H9 (cell line): ENCODE results near the gene CEP131. TPM values are rescaled to one million over a fixed set of nuclear protein-coding genes. Genes with fewer than 3 reads are reported as not detected.

Experiments
- DNase-seq: peaks from one replicate; pipeline ENCODE4 v3.0.0-alpha.2; 2017
- H2AFZ ChIP-seq: one replicate; pipeline ENCODE4 v1.6.1; 2013; ENCODE audit warnings: mild to moderate bottlenecking, low read length, control low read depth, moderate library complexity
- H2AK5ac ChIP-seq: 2 replicates; pipeline ENCODE4 v1.6.1; 2013; ENCODE audit warnings: low read length, control low read depth, mixed read lengths; ENCODE audit not compliant: insufficient read length
- H2BK120ac ChIP-seq: one replicate; pipeline ENCODE4 v1.6.1; 2013; ENCODE audit warnings: low read depth, mild to moderate bottlenecking, low read length, control low read depth, inconsistent platforms; ENCODE audit not compliant: poor library complexity, severe bottlenecking
- H2BK12ac ChIP-seq: 2 replicates; pipeline ENCODE4 v1.6.1; 2013; ENCODE audit warnings: low read length, control low read depth, mixed read lengths, low read depth; ENCODE audit not compliant: insufficient read length
- H2BK15ac ChIP-seq: 2 replicates; pipeline ENCODE4 v1.6.1; 2013; ENCODE audit warnings: low read depth, low read length, control low read depth
- H2BK20ac ChIP-seq: one replicate; pipeline ENCODE4 v1.6.1; 2013; ENCODE audit warnings: low read depth, mild to moderate bottlenecking, low read length, control low read depth, inconsistent platforms; ENCODE audit not compliant: poor library complexity, severe bottlenecking
- H2BK5ac ChIP-seq: 2 replicates; pipeline ENCODE4 v1.6.1; 2013; ENCODE audit warnings: low read length, control low read depth, mixed read lengths; ENCODE audit not compliant: insufficient read length
- H3K14ac ChIP-seq: 2 replicates; pipeline ENCODE4 v1.6.1; 2013; ENCODE audit warnings: low read length, control low read depth; ENCODE audit not compliant: insufficient read depth
- H3K18ac ChIP-seq: 2 replicates; pipeline ENCODE4 v1.6.1; 2013; ENCODE audit warnings: low read depth, mild to moderate bottlenecking, mixed read lengths, low read length, control low read depth; ENCODE audit not compliant: insufficient read length
- H3K23ac ChIP-seq: 2 replicates; pipeline ENCODE4 v1.6.1; 2013; ENCODE audit warnings: low read length, control low read depth, mixed read lengths, low read depth; ENCODE audit not compliant: insufficient read length
- H3K23me2 ChIP-seq: 2 replicates; pipeline ENCODE4 v1.6.1; 2013; ENCODE audit warnings: low read depth, mild to moderate bottlenecking, mixed read lengths, low read length, control low read depth; ENCODE audit not compliant: insufficient read length, poor library complexity, severe bottlenecking
- H3K27ac ChIP-seq: 2 replicates; pipeline ENCODE4 v1.5.1; 2013; ENCODE audit warnings: low read length, control low read depth, mixed read lengths, low read depth; ENCODE audit not compliant: insufficient read length
- H3K27me3 ChIP-seq: 2 replicates; pipeline ENCODE4 v1.6.1; 2013; ENCODE audit warnings: low read length, control low read depth, inconsistent platforms; ENCODE audit not compliant: insufficient read depth
- H3K4ac ChIP-seq: 2 replicates; pipeline ENCODE4 v1.6.1; 2013; ENCODE audit warnings: low read depth, mild to moderate bottlenecking, control low read depth, inconsistent platforms, low read length, moderate library complexity
- H3K4me1 ChIP-seq: 2 replicates; pipeline ENCODE4 v1.6.1; 2013; ENCODE audit warnings: low read length, control low read depth, inconsistent platforms; ENCODE audit not compliant: insufficient read depth
- H3K4me2 ChIP-seq: 2 replicates; pipeline ENCODE4 v1.6.1; 2013; ENCODE audit warnings: low read length, control low read depth, mixed read lengths; ENCODE audit not compliant: insufficient read length, insufficient read depth
- H3K56ac ChIP-seq: 2 replicates; pipeline ENCODE4 v1.6.1; 2013; ENCODE audit warnings: low read depth, mild to moderate bottlenecking, mixed read lengths, low read length, control low read depth; ENCODE audit not compliant: insufficient read length
- H3K79me1 ChIP-seq: 2 replicates; pipeline ENCODE4 v1.6.1; 2013; ENCODE audit warnings: low read depth, mild to moderate bottlenecking, moderate library complexity, low read length, control low read depth, inconsistent platforms; ENCODE audit not compliant: insufficient read depth, poor library complexity, severe bottlenecking
- H3K79me2 ChIP-seq: 2 replicates; pipeline ENCODE4 v1.6.1; 2013; ENCODE audit warnings: low read length, control low read depth, inconsistent platforms; ENCODE audit not compliant: insufficient read depth
- H3K9ac ChIP-seq: 2 replicates; pipeline ENCODE4 v1.6.1; 2013; ENCODE audit warnings: low read length, control low read depth, mixed read lengths; ENCODE audit not compliant: insufficient read length; ENCODE audit errors: extremely low read depth
- H3K9me3 ChIP-seq: one replicate; pipeline ENCODE4 v1.6.1; 2013; ENCODE audit warnings: low read depth, low read length, inconsistent platforms; ENCODE audit not compliant: control insufficient read depth
- H3T11ph ChIP-seq: one replicate; pipeline ENCODE4 v1.6.1; 2013; ENCODE audit warnings: mild to moderate bottlenecking, low read length, control low read depth, inconsistent platforms
- H4K20me1 ChIP-seq: one replicate; pipeline ENCODE4 v1.6.1; 2013; ENCODE audit not compliant: control insufficient read depth, insufficient read length, insufficient read depth
- H4K5ac ChIP-seq: 2 replicates; pipeline ENCODE4 v1.6.1; 2013; ENCODE audit warnings: low read depth, mild to moderate bottlenecking, mixed read lengths, low read length, control low read depth; ENCODE audit not compliant: insufficient read length
- H4K8ac ChIP-seq: replicated peaks from 2 replicates; pipeline ENCODE4 v1.6.1; 2013; ENCODE audit warnings: low read length, control low read depth, mixed read lengths, low read depth; ENCODE audit not compliant: insufficient read length
- H4K91ac ChIP-seq: 2 replicates; pipeline ENCODE4 v1.6.1; 2013; ENCODE audit warnings: low read depth, mild to moderate bottlenecking, moderate library complexity, mixed read lengths, low read length, control low read depth; ENCODE audit not compliant: insufficient read length
- H3K27ac Mint-ChIP-seq, 3 experiments: 2 replicates in 2 of 3; 3 replicates in 1 of 3; pipeline ENCODE4 v1.8.0; 2020 to 2021; ENCODE audit warnings: mixed read lengths in 3 of 3, mild to moderate bottlenecking in 1 of 3, moderate library complexity in 1 of 3
- H3K27me3 Mint-ChIP-seq: 2 replicates; pipeline ENCODE4 v1.8.0; 2021; ENCODE audit warnings: low read depth, mild to moderate bottlenecking, moderate library complexity, mixed read lengths
- H3K36me3 Mint-ChIP-seq, 3 experiments: 2 replicates in 2 of 3; 3 replicates in 1 of 3; pipeline ENCODE4 v1.8.0; 2020 to 2021; ENCODE audit warnings: low read depth in 3 of 3, mixed read lengths in 3 of 3; ENCODE audit not compliant: insufficient read depth in 1 of 3
- H3K4me1 Mint-ChIP-seq, 2 experiments: 2 replicates each; pipeline ENCODE4 v1.8.0; 2020; ENCODE audit warnings: mixed read lengths in 2 of 2
- H3K4me3 Mint-ChIP-seq, 2 experiments: 2 replicates in 1 of 2; 3 replicates in 1 of 2; pipeline ENCODE4 v1.8.0; 2020 to 2021; ENCODE audit warnings: mild to moderate bottlenecking in 2 of 2, mixed read lengths in 2 of 2, moderate library complexity in 1 of 2
- H3K9me3 Mint-ChIP-seq, 2 experiments: 2 replicates in 1 of 2; 3 replicates in 1 of 2; pipeline ENCODE4 v1.8.0; 2020; ENCODE audit warnings: mild to moderate bottlenecking in 2 of 2, mixed read lengths in 2 of 2, moderate library complexity in 1 of 2
- WGBS: extraction: QIAGEN DNeasy Blood & Tissue Kit; methylation state at CpG from one replicate; pipeline ENCODE4 v1.1.7; 2013; ENCODE audit warnings: missing lambda C conversion rate, low lambda C conversion rate, mixed read lengths; ENCODE audit not compliant: insufficient read length; ENCODE audit errors: extremely low coverage; 5-methylcytosine and 5-hydroxymethylcytosine counted together
- total RNA-seq: library from RNA; stranded (reverse); gene quantifications from 2 replicates; pipeline ENCODE4 v1.2.1, GENCODE V29; 2021
- TF ChIP-seq, protein P1 (sequence below): fragments of 200-600 bp; sonication (generic); conservative IDR thresholded peaks from 3 replicates; pipeline ENCODE4 v1.8.0; 2021; ENCODE audit warnings: antibody characterized with exemption, mild to moderate bottlenecking

CEP131 gene
- total RNA-seq, 1 experiment from 2014 or later: 16.3 TPM

DNA sequence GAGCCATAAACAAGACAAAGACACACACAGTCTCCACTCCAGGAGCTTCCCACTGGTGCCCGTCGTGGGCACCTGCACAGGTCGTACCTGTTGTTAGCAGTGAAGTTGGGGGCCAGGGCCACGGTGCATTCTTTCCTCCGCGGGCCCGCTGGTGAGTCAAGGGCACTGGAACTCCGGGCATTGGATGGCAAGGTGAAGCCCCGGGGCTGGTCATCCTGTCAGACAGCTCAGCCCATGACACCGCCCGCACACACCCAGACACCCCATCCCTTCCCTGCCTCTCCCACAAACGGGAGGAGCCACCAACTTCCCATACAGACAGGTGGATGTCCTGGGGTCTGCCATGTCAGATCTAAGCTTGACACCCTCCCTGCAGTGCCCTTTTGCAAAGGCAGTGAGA, 16.1 kb downstream of the CEP131 start:
- Mint-ChIP-seq H3K9me3 (no peaks in the 10 kb centered on the region), H3K27ac (no peak overlapping the region; a peak in 1 of 7 replicates), H3K4me1 (peaks cover 3 to 4% of the 10 kb centered on the region in 2 experiments; a peak in 1 of 4 replicates), H3K4me3 (no peak overlapping the region), H3K27me3 (no peaks in the 10 kb centered on the region), H3K36me3 (peaks cover 0 to 38% (median 7%) of the 10 kb centered on the region in 3 experiments; a peak in 5 of 7 replicates)
- no peaks in the 10 kb centered on the region for H3K79me1 ChIP-seq
- DNase-seq: no peak
- H3K23me2 ChIP-seq: no peaks in the 10 kb centered on the region
- no peaks in the 10 kb centered on the region for H3K9me3 ChIP-seq
- no peaks in the 10 kb centered on the region for H4K20me1 ChIP-seq
- H4K5ac ChIP-seq: no peak overlapping the region
- H2BK15ac ChIP-seq: no peak overlapping the region
- H3K27me3 ChIP-seq: no peaks in the 10 kb centered on the region
- H2BK12ac ChIP-seq: no peak overlapping the region
- H2BK5ac ChIP-seq: no peak overlapping the region
- no peak overlapping the region for H3K23ac ChIP-seq
- H2AFZ ChIP-seq: no peak overlapping the region
- no peak overlapping the region for H3K9ac ChIP-seq
- H3K4me2 ChIP-seq: no peak overlapping the region
- H3T11ph ChIP-seq: no peak overlapping the region
- H3K18ac ChIP-seq: no peak overlapping the region
- no peak overlapping the region for H3K14ac ChIP-seq
- H3K27ac ChIP-seq: no peak overlapping the region
- WGBS: no CpG with 5 or more reads among the region's 12 CpGs
- H3K56ac ChIP-seq: no peak overlapping the region
- no peak overlapping the region for H2BK20ac ChIP-seq
- H4K91ac ChIP-seq: no peak overlapping the region
- H3K4me1 ChIP-seq: no peaks in the 10 kb centered on the region
- no peak overlapping the region for H2AK5ac ChIP-seq
- H4K8ac ChIP-seq: no peak overlapping the region
- no peak overlapping the region for H2BK120ac ChIP-seq
- no peak overlapping the region for H3K4ac ChIP-seq
- H3K79me2 ChIP-seq: no peaks in the 10 kb centered on the region; the same call in 1 of the 2 replicates
- TF ChIP-seq, protein P1, sequence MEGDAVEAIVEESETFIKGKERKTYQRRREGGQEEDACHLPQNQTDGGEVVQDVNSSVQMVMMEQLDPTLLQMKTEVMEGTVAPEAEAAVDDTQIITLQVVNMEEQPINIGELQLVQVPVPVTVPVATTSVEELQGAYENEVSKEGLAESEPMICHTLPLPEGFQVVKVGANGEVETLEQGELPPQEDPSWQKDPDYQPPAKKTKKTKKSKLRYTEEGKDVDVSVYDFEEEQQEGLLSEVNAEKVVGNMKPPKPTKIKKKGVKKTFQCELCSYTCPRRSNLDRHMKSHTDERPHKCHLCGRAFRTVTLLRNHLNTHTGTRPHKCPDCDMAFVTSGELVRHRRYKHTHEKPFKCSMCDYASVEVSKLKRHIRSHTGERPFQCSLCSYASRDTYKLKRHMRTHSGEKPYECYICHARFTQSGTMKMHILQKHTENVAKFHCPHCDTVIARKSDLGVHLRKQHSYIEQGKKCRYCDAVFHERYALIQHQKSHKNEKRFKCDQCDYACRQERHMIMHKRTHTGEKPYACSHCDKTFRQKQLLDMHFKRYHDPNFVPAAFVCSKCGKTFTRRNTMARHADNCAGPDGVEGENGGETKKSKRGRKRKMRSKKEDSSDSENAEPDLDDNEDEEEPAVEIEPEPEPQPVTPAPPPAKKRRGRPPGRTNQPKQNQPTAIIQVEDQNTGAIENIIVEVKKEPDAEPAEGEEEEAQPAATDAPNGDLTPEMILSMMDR: no peak
